HK-2 (cell line): ENCODE data around the gene ACTN3.
"Not testable (repeated sequence)": the region's sequence is repeated elsewhere in the genome, so short reads cannot be mapped to it uniquely, and the experiment has no call there.

Experiments
- DNase-seq: peaks from one replicate; pipeline ENCODE4 v3.0.0-alpha.2; 2018; ENCODE audit not compliant: unreplicated experiment

ACTN3 gene

DNA sequence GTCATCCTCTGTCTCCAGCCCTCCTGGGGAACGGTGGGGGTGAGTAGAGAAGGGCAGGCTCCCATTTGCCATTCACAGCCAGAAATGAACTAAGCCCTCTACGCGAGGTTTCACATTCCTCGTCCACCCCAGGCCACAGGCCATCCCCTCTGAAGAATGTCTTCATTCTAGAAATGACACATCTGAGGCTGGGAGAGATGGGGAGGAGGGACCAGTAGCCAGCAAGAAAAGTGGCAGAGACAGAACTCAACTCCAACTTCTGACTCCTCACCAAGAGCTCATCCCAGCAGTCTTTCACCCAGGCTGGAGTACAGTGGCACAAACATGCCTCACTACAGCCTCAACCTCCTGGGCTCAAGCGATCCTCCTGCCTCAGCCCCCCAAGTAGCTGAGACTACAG lies 18.3 kb downstream of the ACTN3 start:
- DNase-seq: no peak

DNA sequence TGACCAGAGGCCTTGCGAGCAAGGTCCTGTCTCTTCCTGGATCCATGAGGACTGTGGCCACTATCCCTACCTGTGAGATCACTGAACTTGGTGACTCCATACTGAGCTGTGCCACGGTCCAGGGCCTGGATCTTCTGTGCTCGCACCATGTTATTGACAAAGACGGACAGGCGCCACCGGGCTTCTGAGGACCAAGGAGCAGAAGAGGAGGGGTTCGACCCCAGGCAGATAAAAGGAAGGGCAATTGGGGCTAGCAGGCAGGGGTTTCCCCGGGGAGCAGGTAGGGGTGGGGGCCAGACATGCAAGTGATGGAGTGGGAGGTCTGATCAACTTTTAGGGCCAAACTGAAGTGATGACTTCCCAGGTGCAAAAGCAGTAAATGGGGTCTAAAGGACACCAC lies 19.5 kb downstream of the ACTN3 start:
- DNase-seq: no peak

DNA sequence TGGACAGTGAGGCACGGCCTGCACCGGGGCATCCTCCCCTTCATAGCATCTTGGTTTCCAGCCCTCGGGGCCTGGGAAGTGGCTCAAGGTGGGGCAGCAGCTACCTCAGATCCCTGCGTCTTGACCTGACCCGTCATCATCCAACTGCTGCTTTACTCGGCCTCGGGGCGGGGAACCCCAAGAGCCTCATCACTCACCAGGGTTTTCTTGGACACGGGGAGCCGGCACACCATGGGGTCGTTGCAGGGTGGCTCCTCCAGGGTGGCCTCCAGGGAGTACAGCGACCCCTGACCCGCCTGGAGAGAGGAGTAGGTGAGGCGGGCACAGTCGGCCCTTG lies 21.1 kb downstream of the ACTN3 start:
- DNase-seq: no peak

DNA sequence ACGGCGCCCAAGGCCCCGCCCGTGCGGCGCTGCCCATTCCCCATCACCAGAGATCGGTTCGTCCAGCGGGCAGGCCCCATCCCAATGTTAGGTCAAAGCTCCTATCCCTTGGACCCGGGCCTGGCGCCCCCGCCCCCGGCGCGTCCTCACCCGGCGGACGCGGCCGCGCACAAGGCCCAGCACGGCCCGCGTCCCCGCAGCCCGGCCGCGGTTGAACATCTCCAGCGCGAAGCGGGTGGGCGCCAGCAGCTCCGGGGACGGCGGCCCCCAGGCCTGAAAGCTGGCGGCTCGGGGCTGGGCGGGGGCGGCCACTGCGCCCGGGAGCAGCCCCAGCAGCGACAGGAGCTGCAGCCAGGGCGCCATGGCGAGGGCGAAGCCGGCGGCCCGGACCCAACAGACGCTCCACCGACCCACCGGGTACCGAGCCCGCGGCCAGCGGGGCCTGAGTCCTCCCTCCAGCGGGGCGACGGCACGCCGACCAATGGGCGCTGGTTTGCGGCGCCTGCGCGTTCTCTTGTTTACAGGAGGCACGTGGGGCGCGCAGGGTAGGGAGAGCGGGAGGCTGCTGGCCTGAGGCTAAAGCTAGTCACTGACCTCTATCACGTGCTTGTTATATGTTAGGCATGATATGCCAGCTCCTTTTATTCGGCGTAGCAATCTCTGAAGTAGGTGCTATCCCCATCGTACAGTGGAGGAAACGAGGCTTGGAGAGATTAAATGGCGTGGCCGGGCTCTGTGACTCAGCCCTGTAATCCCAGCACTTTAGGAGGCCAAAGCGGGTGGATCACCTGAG lies 21.6 kb downstream of the ACTN3 start, which contains the start of gene CTSF:
Gene CTSF (minus strand): TSS at position 483 of the 793 bp plus-strand sequence. CDS start 120 bp downstream, at position 363.
- DNase-seq: peak; percentile 79

DNA sequence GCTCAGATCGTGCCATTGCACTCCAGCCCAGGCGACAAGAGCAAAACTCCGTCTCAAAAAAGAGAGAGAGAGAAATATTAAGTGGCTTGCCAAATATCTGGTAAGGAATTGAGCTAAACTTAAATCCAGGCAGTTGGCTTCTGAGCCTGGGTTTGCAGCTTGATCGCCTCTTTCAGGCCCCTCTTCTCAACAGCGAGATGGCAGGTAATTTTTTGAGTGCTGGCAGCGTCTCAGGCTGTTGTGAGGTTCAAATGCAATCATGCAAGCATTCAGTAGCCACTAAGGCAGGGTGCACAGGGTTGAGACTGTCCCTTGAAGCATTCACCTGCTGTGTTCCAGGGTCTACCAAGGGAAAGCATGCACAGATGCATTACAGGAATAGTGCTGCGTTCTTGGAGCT lies 22.4 kb downstream of the ACTN3 start:
- no peak for DNase-seq

DNA sequence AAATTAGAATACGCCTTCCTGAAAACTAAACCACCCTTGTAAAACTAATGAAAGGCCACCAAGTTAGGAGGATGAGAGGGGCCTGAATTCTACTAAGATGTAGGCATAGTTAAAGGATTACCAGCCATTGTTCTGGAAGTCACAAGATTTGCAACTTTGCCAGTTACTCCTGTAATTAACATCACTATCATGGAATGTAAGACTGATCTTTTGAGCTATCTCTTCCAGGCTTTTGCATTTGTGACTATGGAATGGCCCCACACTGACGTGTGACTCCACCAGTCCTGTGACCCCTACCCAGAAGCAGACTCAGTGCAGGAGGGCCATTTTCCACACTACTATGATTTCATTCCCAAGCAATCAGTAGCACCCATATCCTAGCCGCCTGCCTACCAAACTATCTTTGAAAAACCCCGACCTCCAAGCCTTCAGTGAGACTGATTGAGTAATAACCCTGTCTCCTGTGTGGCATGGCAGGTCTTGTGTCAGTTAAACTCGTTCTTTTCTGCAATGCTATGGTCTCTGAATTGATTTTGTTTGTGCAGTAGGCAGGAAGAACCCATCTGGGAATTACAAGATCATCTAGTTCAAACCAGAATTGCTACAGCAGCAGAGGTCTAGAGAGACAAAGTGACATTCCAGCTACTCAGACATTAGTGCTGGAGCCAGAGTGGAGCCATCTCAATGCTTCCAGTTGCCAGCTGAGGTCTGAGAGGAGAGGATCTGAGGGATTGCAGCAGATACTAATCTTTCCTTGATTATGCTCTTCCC lies 23.6 kb downstream of the ACTN3 start:
- DNase-seq: no peak

DNA sequence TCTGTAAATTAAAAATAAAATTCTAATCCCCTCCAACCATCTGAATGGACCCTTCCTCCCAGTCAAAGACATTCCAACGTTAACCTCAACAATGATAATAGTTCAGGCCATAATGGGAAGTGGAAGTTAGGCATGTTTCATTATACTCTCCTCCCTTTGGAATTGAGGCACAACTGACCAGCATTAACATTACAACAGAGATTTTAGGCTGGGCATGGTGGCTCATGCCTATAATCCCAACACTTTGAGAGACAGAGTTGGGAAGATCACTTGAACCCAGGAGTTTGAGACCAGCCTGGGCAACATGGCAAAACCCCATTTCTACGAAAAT lies 24.1 kb downstream of the ACTN3 start:
- DNase-seq: no peak

DNA sequence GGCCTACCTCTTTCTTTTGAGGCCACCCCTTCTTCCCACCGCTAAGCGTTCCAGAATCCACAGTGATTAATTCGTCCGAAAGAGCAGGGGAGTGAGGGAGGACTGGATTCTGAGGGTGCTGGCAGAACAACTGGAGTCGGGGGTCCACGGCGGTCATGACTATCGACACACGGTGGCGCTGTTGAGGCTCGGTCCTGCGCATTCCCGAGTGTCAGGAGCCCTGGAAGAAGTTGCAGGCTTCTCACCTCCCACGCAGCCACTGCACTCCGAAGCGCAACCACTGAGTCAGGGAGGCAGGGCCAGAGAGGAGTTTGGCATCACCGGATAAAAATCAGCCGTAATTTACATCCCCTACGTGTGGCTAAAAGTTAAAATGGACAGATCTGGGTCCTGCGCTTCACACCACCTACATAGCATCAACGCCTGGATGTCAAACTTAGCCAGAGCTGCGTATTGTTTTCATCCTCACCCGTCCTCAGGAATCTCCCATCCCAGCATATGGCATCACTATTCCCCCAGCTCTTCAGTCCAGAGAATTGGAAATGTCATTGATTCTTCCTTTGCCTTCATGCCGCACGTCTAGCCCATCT lies 32.4 kb downstream of the ACTN3 start:
- peak; percentile 55 for DNase-seq

DNA sequence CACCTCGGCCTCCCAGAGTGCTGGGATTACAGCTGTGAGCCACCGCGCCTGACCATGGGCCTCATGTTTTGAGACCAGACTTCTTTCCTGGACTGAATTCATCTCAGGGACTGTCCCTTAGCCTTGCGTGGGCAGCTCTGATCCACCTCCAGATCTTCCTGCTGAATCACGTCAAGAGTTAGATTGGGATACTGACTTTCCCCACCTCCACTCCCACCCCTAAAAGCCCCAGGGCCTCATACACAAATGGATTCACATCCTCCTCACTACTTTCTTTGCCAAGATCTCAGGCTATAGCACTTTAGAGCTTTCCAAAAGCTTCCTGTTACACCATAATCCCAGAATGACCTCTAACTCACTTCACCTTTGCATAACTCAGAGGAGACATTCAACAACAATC lies 34.1 kb downstream of the ACTN3 start:
- no peak for DNase-seq

DNA sequence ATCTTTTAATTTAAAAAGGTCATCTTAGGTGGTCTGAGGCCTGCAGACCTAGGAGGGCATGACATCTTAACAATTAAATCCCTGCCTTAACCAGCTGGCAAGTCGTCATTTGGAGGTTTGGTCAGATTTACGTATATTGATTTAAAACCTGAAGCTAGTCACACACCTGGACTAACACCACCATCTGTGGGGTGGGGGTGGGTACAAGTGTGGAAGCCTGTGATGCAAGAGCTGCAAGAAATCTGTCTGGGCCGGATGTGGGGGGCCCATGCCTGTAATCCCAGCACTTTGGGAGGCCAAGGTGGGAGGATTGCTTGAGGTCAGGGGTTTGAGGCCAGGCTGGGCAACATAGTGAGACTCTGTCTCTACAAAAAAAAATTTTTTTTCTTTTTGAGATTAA lies 34.6 kb downstream of the ACTN3 start:
- DNase-seq: no peak

DNA sequence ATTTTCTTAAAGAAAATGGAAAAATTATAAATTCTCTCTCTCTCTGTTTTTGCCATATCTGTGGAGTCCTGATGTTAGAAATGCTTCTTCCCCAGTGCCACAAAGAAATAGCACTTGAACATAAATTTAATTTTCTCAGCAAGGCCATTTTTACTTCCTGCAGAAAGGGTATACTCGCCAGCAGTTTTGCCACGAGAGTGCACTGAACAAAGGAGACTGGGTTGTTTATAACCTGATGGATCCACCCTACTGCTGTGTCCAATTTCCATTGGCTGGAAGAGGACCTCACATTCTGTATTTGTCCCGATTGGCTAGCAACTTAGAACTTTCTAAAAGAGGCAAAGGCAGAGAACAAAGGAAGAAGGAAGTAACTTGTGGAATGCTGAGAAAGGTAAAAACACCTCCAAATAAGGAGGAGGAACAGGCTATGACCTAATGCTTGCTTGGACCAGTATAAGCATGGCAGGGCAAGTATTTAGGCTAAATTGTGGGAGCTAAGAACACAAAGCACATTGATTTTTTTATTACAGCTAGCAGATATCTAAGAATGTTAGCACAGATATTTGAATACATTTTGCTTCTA lies 36.0 kb downstream of the ACTN3 start:
- DNase-seq: not testable (repeated sequence)

DNA sequence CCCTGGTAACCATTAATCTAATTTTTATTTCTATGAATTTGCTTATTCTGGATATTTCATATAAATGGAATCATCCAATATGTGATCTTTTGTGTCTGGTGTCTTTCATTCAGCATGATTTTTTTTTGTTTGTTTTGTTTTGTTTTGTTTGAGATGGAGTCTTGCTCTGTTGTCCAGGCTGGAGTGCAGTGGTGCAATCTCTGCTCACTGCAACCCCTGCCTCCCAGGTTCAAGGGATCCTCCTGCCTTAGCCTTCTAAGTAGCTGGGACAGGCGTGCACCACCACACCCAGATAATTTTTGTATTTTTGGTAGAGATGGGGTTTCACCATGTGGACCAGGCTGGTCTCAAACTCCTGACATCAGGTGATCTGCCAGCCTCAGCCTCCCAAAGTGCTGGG lies 38.7 kb downstream of the ACTN3 start:
- not testable (repeated sequence) for DNase-seq

DNA sequence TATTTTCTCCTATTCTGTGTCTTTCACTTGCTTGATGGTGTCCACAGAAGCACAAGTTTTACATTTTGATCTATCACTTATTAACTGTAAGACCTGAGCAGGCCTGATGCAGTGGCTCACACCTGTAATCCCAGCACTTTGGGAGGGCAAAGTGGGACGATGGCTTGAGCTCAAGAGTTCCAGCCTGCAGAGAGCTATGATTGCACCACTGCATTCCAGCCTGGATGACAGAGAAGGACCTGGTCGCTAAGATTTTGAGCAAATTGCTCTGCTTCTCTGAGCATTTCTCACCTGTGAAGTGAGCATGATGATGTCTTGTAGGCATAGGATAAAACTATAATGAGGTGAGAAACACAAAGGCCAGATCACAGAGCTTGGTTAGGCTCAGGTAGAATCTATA lies 39.4 kb downstream of the ACTN3 start:
- no peak for DNase-seq

DNA sequence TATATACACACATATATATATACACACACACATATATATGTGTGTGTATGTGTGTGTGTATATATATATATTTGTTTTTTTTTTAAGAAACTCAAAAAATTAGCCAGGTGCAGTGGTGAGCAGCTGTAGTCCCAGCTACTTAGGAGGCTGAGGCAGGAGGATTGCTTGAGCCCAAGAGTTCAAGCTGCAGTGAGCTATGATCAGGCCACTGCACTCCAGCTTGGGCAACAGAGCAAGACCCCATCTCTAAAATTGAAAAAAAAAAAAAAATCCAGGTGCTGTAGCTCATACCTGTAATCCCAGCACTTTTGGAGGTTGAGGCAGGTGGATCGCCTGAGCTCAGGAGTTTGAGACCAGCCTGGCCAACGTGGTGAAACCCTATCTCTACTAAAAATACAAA lies 42.6 kb downstream of the ACTN3 start:
- not testable (repeated sequence) for DNase-seq

DNA sequence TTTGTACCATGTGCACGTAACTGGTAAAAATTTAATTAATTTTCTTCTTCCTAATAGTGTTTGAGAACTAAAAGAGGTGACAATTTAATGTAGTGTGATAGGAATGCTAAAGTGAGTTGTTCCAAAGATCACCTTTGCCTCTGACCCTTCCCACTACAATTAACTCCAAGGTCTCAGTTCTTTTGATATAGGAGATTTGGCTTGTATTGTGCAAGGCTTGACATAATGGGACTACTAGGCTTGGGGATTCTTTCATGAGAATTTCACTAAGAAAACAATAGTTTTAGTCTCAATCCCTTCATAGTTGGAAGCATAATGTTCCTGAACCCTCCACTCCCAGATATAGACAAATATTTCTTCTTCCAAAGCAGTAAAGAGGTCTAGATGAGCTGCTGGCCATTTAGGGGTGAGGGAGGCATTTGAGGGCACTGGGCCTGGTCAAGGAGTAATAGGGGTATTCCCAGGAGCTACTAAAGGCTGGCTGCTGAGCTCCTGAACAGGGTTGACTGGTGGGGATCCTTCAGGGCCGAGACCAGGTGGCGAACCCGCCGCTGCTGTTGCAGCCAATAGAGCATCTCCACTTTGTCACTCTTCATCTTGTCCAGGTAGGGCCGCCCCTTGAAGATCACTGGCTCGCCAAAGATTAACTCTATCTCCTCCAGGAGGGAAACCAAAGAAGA lies 43.4 kb downstream of the ACTN3 start:
- DNase-seq: no peak

DNA sequence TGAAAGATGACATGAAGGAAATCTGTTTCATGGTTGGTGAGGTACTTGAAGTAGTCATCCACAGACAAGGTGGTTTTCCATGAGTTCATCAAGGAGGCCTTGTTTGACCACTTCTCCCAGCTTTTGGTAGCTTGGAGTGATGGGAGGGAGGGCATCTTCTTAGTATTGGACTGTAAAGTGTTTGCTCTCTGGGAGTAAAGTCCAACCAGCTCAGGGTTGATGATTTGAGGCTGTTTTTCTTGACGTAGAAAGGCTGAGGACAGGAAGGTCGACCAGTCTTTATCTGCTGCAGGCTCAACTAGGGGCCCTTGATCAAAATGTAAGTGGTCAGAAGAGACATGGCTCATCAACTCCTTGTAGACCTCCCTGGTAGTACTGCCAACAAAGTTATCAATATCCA lies 44.5 kb downstream of the ACTN3 start:
- no peak for DNase-seq

DNA sequence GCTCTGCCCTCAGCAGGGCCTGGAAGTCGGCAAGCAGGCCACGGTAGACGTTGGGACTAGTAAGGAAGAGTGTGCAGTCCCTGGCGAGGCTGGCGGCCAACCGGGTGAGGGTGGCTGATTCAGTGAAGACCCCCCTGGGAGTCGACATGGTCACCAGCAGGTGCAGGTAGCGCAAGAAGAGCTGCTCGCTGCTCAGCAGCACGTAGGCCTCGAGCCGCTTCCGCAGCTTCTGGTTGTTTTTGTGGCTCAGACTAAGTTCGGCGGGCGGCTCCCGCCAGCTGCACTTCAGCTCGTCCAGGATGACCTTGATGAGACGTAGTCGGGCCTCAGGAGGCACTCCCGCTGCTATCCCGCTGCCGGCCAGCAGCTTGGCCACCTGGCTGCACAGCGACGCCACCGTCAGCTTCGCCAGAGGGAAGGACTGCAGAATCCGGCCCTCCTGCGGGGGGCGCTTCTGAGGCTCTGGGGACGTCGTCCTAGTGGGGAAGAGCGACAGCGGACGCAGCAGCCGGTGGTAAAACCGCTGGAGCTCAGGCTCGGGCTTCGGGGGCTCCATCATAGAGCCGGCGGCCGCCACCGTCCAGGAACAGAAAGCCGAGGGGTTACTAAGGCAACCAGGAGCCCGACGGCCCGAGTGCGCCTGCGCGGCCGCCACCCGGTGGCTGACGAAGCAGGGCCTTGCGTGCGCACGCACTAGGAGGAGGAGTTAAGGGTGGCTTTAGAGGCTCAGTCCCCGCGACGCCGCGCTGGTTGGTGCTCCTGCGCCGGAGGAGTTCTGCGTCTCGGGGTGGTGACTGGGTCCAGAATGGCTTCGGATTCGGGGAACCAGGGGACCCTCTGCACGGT lies 46.0 kb downstream of the ACTN3 start, which contains the start of the genes CCDC87 and CCS:
Gene CCDC87 (minus strand): TSS at position 607 of the 846 bp plus-strand sequence. CDS start 48 bp downstream, at position 559.
Gene CCS (plus strand): TSS at position 729 of the 846 bp plus-strand sequence. CDS start 77 bp downstream, at position 806.
- DNase-seq: peak; percentile 92

DNA sequence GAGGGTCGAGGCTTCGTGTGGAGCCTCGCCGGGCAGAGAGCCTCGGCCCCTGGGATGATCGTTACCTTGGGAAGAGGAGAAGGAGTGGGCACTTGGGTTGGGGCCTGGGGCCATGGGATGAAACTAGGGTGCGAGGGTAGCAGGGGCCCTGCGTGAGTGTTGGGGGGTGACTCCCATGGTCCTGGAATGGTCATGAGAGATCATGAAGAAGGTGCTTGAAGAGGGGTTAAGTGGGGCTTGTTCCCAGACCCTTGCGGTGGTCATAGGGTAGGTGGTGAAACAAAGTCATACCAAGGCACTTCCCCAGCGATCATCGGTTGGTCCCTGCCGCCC lies 46.6 kb downstream of the ACTN3 start:
- no peak for DNase-seq

DNA sequence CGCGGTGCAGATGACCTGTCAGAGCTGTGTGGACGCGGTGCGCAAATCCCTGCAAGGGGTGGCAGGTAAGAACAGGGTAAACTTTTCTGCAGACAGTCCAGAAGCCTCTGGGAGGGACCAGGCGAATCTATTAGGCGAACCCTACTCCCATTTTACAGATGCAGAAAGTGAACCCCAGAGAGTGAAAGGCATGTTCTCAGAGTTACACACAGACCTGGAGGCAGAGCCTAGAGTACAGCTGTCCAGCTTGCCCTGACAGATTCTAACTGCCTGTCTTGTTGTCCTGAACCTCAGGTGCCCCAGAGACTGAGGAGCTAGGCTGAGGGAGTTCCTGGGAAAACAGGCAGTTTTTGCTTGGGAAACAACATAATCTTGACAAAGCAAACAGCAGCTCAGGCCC lies 46.9 kb downstream of the ACTN3 start:
- peak; percentile 4 for DNase-seq

DNA sequence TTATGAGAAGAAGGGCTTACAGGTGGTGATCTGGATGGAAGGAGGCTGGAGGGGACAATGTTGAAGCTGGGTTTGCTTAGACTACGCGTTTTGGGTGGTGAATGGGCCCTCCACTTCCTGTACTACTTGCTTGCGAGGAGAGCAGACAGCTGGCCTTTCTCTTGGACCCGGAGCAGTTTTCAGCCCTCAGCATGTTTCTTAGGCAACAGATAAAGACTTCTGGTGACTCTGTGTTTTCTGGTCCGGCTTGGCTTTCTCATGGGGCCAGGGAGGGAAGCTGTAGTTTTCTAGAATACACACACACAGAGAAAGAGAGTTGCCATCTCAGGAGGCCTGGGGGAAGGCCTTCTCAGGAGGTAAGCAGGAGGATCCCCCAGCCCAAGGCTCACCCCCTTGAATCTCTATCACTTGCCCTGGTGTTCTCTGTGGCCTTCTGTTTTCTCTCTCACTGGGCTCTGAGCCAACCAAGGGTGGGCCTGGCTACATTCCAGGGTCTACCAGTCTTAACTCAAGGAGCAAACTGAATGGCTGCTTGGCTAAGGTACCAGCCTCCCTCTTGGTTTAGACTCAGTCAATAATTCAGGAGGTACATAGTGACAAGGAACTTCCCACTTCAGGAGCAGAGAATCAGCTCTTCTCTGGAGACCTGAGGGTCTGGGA lies 48.7 kb downstream of the ACTN3 start:
- DNase-seq: no peak
